Esophagus muscularis mucosa (tissue), 4 donors: ENCODE data around the gene SPATA13. TPM values are rescaled to one million over a fixed set of nuclear protein-coding genes. Genes with fewer than 3 reads are reported as not detected.

ENCODE experiments used
- DNase-seq: peaks from one replicate; pipeline ENCODE4 v3.0.0-alpha.2; 2017; ENCODE audit errors: extremely low spot score
- H3K27ac ChIP-seq, 4 donors: fragments of 200-600 bp; sonication (generic); replicated peaks in 1 of 4; 1 replicate in 3 of 4; 2 replicates in 1 of 4; pipeline ENCODE4 v1.5.1; 2016 to 2019; ENCODE audit warnings: mild to moderate bottlenecking in 1 of 4
- H3K27me3 ChIP-seq, 4 donors: fragments of 200-600 bp; sonication (generic); one replicate each; pipeline versions ENCODE4 v1.5.1 to v1.6.0; 2016 to 2019
- H3K36me3 ChIP-seq, 4 donors: fragments of 200-600 bp; sonication (generic); one replicate each; pipeline ENCODE4 v1.5.1; 2016 to 2019
- H3K4me1 ChIP-seq, 4 donors: fragments of 200-600 bp; sonication (generic); one replicate each; pipeline ENCODE4 v1.5.1; 2016 to 2019
- H3K4me3 ChIP-seq, 4 donors: fragments of 200-600 bp; sonication (generic); 1 replicate in 2 of 4; 2 replicates in 2 of 4; pipeline ENCODE4 v1.5.1; 2016 to 2019; ENCODE audit warnings: mild to moderate bottlenecking in 4 of 4, moderate library complexity in 1 of 4
- H3K9me3 ChIP-seq, 4 donors: fragments of 200-600 bp; sonication (generic); 1 replicate in 3 of 4; 2 replicates in 1 of 4; pipeline ENCODE4 v1.5.1; 2016 to 2019
- EP300 ChIP-seq: sonication (generic); formaldehyde crosslinking; IDR thresholded peaks from one replicate; pipeline ENCODE4 v1.6.1; 2017; ENCODE audit warnings: antibody characterized with exemption
- POLR2A ChIP-seq: fragments of 450-650 bp; IDR thresholded peaks from one replicate; pipeline ENCODE4 v1.6.1; 2017; ENCODE audit warnings: antibody characterized with exemption, moderate library complexity, mild to moderate bottlenecking, low read depth
- POLR2AphosphoS5 ChIP-seq, 2 donors: sonication (generic); formaldehyde crosslinking; IDR thresholded peaks; one replicate each; pipeline ENCODE4 v1.6.1; 2017; ENCODE audit warnings: antibody characterized with exemption in 2 of 2
- WGBS: methylation state at CpG from one replicate; pipeline ENCODE4 v1.1.5; 2018; 5-methylcytosine and 5-hydroxymethylcytosine counted together
- intact Hi-C: fragments of 100-400 bp; cut with DNase I; formaldehyde crosslinking; loops from one replicate; pipeline ENCODE4 v1.15.1; 2023
- total RNA-seq, 4 donors: library from RNA; depleted of rRNA; stranded (reverse); fragments of >200 nt; gene quantifications; one replicate each; pipeline versions ENCODE4 v1.1.0 to v1.2.1, GENCODE V29; 2016
- TF ChIP-seq, protein P1 (sequence below), 3 experiments: fragments of 200-600 bp in 2 of 3; fragments of 450-650 bp in 1 of 3; sonication (generic) in 2 of 3; IDR thresholded peaks; one replicate each; pipeline ENCODE4 v1.5.1; 2017 to 2019; ENCODE audit warnings: antibody characterized with exemption in 3 of 3, mild to moderate bottlenecking in 2 of 3, moderate library complexity in 1 of 3

SPATA13 gene
- total RNA-seq, 4 donors from 2014 or later = 9.1 to 21.6 (median 17.1) TPM

DNA sequence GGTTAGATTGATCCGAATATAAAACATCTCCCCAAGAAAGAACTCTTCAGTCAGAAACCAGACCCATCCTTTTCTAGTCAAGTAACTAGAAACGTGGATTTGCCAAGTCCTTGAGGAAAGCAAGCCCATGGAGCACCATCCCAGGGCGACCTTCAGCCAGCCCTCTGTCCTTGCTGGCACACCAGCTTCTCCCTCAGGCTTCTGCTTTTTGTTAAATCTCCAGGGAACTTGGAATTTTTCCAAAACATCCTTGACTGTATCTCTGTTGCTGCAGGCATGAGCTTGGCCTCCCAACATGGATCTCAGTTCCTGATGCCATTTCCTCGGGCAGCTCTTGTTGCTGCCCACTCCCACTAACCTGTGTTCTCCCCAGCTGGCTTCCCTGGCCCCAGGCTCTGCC lies 121.7 kb downstream of the SPATA13 start:
- no peak for TF ChIP-seq POLR2A
- intact Hi-C loops = no loop called here

DNA sequence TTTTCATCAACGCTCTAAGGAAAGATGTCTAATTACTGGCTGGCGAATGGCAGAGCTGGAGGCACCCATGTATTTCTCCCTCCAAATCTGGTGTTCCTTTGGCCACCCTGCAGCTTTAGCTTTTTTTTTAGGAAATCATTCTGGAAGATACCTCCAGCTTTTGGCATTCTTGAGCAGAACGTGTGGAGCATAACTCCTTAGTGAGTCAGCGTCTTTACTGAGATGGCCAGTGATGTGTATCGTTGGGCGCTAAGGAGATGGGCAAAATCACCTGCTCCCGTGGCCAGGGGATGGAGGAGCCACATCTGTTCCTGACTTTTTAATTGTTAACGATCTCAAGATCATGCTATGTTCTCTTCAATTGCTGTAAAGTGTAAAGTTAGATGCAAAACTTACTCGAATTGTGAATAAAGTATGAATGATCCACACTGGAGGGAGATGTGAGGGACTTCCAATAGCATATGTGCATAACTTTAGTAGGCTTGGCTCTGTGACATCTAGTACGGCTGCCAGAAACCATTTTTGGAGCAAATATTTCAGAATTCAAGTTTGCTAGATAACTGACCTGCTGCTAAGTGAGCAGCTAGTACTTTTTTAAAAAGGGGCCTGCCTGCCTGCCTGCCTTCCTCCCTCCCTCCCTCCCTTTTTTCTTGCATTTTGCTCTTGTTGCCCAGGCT lies 124.5 kb downstream of the SPATA13 start:
- no peak for DNase-seq
- TF ChIP-seq, protein P1, sequence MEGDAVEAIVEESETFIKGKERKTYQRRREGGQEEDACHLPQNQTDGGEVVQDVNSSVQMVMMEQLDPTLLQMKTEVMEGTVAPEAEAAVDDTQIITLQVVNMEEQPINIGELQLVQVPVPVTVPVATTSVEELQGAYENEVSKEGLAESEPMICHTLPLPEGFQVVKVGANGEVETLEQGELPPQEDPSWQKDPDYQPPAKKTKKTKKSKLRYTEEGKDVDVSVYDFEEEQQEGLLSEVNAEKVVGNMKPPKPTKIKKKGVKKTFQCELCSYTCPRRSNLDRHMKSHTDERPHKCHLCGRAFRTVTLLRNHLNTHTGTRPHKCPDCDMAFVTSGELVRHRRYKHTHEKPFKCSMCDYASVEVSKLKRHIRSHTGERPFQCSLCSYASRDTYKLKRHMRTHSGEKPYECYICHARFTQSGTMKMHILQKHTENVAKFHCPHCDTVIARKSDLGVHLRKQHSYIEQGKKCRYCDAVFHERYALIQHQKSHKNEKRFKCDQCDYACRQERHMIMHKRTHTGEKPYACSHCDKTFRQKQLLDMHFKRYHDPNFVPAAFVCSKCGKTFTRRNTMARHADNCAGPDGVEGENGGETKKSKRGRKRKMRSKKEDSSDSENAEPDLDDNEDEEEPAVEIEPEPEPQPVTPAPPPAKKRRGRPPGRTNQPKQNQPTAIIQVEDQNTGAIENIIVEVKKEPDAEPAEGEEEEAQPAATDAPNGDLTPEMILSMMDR (IDR thresholded peaks at IDR 0.05) = no peak
- no peak for TF ChIP-seq POLR2AphosphoS5 (IDR thresholded peaks at IDR 0.05)
- no peak for TF ChIP-seq POLR2A
- TF ChIP-seq EP300 = no peak
- Histone ChIP-seq H3K9me3 (no peaks in the 10 kb centered on the region), H3K27ac (no peak overlapping the region), H3K4me1 (peaks cover 10 to 23% (median 20%) of the 10 kb centered on the region in 4 donors), H3K4me3 (no peak overlapping the region), H3K36me3 (peaks cover 0 to 61% (median 42%) of the 10 kb centered on the region in 4 donors), H3K27me3 (no peaks in the 10 kb centered on the region)
- intact Hi-C loops = no loop called here
- 87% methylated on average over 10 of the region's 10 CpGs for WGBS

More for the DNA sequence above, 121.7 kb downstream of the SPATA13 start:
- WGBS = 85% methylated on average over 4 of the region's 4 CpGs
- no peak overlapping the region for H3K4me3 ChIP-seq
- no peaks in the 10 kb centered on the region for H3K27me3 ChIP-seq
- peaks cover 0 to 33% (median 28%) of the 10 kb centered on the region in 4 donors for H3K36me3 ChIP-seq
- no peak overlapping the region for H3K27ac ChIP-seq
- DNase-seq = no peak
- no peaks in the 10 kb centered on the region for H3K9me3 ChIP-seq
- H3K4me1 ChIP-seq = peaks cover 15 to 23% (median 20%) of the 10 kb centered on the region in 4 donors

DNA sequence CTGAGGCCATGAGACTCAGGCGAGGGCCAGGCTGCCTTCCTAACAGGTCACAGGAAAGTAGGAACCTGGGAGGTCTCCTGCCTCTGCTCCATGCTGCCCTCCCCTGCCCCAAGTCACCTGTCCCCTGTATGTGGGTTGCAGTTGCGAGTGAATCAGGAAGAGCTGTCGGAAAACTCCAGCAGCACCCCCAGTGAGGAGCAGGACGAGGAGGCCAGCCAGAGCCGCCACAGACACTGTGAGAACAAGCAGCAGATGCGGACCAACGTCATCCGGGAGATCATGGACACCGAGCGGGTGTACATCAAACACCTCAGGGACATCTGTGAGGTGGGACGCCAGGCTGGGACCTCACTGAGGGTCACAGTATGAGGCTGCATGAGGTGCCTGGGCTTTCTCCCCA lies 126.1 kb downstream of the SPATA13 start:
- peaks cover 9 to 13% (median 10%) of the 10 kb centered on the region in 4 donors for H3K4me1 ChIP-seq
- TF ChIP-seq POLR2A = no peak
- TF ChIP-seq EP300 = no peak
- TF ChIP-seq POLR2AphosphoS5 (IDR thresholded peaks at IDR 0.05) = no peak
- TF ChIP-seq, protein P1 (IDR thresholded peaks at IDR 0.05) = no peak
- WGBS = 98% methylated on average over 11 of the region's 11 CpGs
- intact Hi-C loops = no loop called here
- DNase-seq = no peak
- no peak overlapping the region for H3K4me3 ChIP-seq
- no peak overlapping the region for H3K27ac ChIP-seq
- H3K9me3 ChIP-seq = no peaks in the 10 kb centered on the region
- no peaks in the 10 kb centered on the region for H3K27me3 ChIP-seq
- H3K36me3 ChIP-seq = peaks cover 12 to 77% (median 56%) of the 10 kb centered on the region in 4 donors

DNA sequence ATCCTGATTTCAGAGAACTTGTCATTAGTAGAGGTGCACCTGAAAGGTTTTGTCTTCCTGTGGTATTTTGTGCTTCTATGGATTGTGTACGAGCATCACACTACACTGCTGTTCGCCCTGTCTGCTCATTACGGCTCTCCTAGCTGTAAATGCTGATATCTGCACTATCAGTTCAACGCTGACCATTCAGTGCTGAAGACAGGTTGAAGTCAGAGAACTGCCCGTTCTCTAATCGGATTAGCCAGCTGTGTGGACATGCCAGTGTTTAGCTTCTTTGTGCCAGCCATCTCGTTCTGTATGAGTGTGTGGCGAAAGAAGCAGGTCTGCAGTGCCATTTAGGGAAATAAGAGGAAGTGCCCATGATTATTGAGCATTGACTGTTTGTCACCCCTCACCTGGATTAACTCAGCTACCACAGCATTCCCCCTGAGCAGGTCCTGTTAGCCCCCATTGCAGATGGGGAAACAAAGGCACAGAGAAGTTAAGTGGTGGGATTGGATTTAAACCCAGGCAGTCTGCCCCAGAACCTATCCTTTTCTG lies 127.3 kb downstream of the SPATA13 start:
- no peak for DNase-seq
- 89% methylated on average over 8 of the region's 8 CpGs for WGBS
- intact Hi-C loops = no loop called here
- H3K36me3 ChIP-seq = peaks cover 15 to 86% (median 65%) of the 10 kb centered on the region in 4 donors
- H3K4me1 ChIP-seq = peaks cover 0 to 2% (median 0%) of the 10 kb centered on the region in 4 donors
- no peak for TF ChIP-seq POLR2A
- TF ChIP-seq POLR2AphosphoS5 (IDR thresholded peaks at IDR 0.05) = no peak
- no peak for TF ChIP-seq EP300
- TF ChIP-seq, protein P1 (IDR thresholded peaks at IDR 0.05) = no peak
- H3K27ac ChIP-seq = no peak overlapping the region
- no peak overlapping the region for H3K4me3 ChIP-seq
- no peaks in the 10 kb centered on the region for H3K27me3 ChIP-seq
- H3K9me3 ChIP-seq = no peaks in the 10 kb centered on the region

GRCh38 chr13:24288870-24289269 lies 128.3 kb downstream of the SPATA13 start:
- no peak for TF ChIP-seq POLR2AphosphoS5 (IDR thresholded peaks at IDR 0.05)
- TF ChIP-seq EP300 = no peak
- TF ChIP-seq POLR2A = no peak
- TF ChIP-seq, protein P1 (IDR thresholded peaks at IDR 0.05) = no peak
- no peaks in the 10 kb centered on the region for H3K9me3 ChIP-seq
- H3K27me3 ChIP-seq = no peaks in the 10 kb centered on the region
- H3K27ac ChIP-seq = no peak overlapping the region
- 78% methylated on average over 5 of the region's 5 CpGs for WGBS
- H3K36me3 ChIP-seq = peaks cover 15 to 96% (median 72%) of the 10 kb centered on the region in 4 donors
- intact Hi-C loops = no loop called here
- H3K4me3 ChIP-seq = no peak overlapping the region
- no peaks in the 10 kb centered on the region for H3K4me1 ChIP-seq
- no peak for DNase-seq
